GM12891 (cell line): Measurements from ENCODE around the gene SLC6A20.

Source experiments
- POLR2A ChIP-seq: IDR thresholded peaks from 2 replicates; pipeline ENCODE4 v1.6.1; 2011; ENCODE audit warnings: low read depth, low read length, control low read depth
- POLR2AphosphoS5 ChIP-seq: IDR thresholded peaks from 2 replicates; pipeline ENCODE4 v1.6.1; 2011; ENCODE audit warnings: low read depth, low read length, control low read depth
- POU2F2 ChIP-seq: IDR thresholded peaks from 2 replicates; pipeline ENCODE4 v1.6.1; 2011; ENCODE audit warnings: low read depth, mild to moderate bottlenecking, control low read depth, low read length, moderate library complexity
- SPI1 ChIP-seq: IDR thresholded peaks from 2 replicates; pipeline ENCODE4 v1.6.1; 2011; ENCODE audit warnings: low read depth, low read length, control low read depth
- TAF1 ChIP-seq: IDR thresholded peaks from 2 replicates; pipeline ENCODE4 v1.6.1; 2011; ENCODE audit warnings: low read depth, low read length, control low read depth

DNA sequence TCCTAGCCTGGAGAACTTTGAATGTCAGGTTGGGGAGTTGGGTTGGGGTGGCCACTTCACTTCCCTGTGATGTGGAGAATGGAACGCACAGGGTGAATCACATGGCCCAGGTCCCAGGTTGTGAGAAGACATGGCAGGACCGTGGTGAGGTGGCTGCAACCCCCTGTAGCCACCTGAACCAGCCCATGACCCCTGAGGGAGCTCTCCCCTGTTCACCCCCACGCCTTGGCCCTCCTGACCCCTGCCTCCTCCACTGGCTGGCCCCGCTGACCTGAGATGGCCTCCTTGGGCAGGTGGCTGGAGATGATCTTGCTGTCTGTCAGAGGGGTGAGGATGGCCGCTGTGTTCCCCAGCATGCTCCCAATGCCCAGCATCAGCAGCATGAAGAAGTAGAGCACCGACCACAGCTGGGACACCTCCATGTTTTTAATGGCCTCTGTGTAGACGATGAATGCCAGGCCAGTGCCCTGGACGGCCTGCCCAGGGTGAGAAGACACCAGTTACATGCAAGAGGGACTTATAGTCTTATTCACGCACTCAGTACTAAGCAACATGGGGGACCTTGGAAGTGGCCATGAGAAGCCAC lies 31.0 kb downstream of the SLC6A20 start:
- TF ChIP-seq POLR2A (no peak), POLR2AphosphoS5 (no peak), SPI1 (no peak), TAF1 (no peak), POU2F2 (no peak)
